Esophagus (tissue), 2 donors: ENCODE data around the gene SFMBT2. TPM values are rescaled to one million over a fixed set of nuclear protein-coding genes. Genes with fewer than 3 reads are reported as not detected.

Experiments
- H3K27ac ChIP-seq, 2 donors: one replicate each; pipeline ENCODE4 v1.5.1; 2013; ENCODE audit warnings: low read depth in 2 of 2, mild to moderate bottlenecking in 2 of 2, inconsistent platforms in 1 of 2, low read length in 1 of 2, moderate library complexity in 1 of 2
- H3K27me3 ChIP-seq, 2 donors: one replicate each; pipeline ENCODE4 v1.6.1; 2013; ENCODE audit warnings: low read length in 2 of 2, control low read depth in 1 of 2, mild to moderate bottlenecking in 1 of 2; ENCODE audit not compliant: insufficient read depth in 2 of 2, control insufficient read depth in 1 of 2
- H3K36me3 ChIP-seq, 2 donors: one replicate each; pipeline ENCODE4 v1.6.1; 2013; ENCODE audit warnings: low read length in 1 of 2; ENCODE audit not compliant: control insufficient read depth in 2 of 2, insufficient read depth in 2 of 2
- H3K4me1 ChIP-seq, 2 donors: one replicate each; pipeline ENCODE4 v1.6.1; 2013; ENCODE audit warnings: low read length in 1 of 2; ENCODE audit not compliant: control insufficient read depth in 2 of 2, insufficient read depth in 2 of 2
- H3K4me3 ChIP-seq, 2 donors: one replicate each; pipeline ENCODE4 v1.5.1; 2013; ENCODE audit warnings: low read length in 2 of 2, mild to moderate bottlenecking in 2 of 2, low read depth in 1 of 2, moderate library complexity in 1 of 2
- H3K9me3 ChIP-seq, 2 donors: one replicate each; pipeline ENCODE4 v1.6.1; 2013; ENCODE audit warnings: mild to moderate bottlenecking in 2 of 2, low read depth in 1 of 2, low read length in 1 of 2, moderate library complexity in 1 of 2; ENCODE audit not compliant: control insufficient read depth in 2 of 2, insufficient read depth in 1 of 2
- WGBS, 2 donors: extraction: QIAGEN DNeasy Blood & Tissue Kit; methylation state at CpG; one replicate each; pipeline ENCODE4 v1.1.7; 2013; 5-methylcytosine and 5-hydroxymethylcytosine counted together
- polyA plus RNA-seq, 2 donors: library from polyadenylated mRNA; stranded (reverse); fragments of 200-250 nt; gene quantifications; one replicate each; pipeline ENCODE4 v1.2.3, GENCODE V29; 2013
- donor health status: healthy with polysubstance abuse.
- donor health status: Bipolar disorder and iron deficiency.

SFMBT2 gene
- polyA plus RNA-seq, 2 donors: 0.45 to 0.55 TPM

- no peak overlapping the region for H3K4me3 ChIP-seq
- H3K27me3 ChIP-seq: no peaks in the 10 kb centered on the region
- peaks cover 0 to 15% of the 10 kb centered on the region in 2 donors for H3K36me3 ChIP-seq
- WGBS, 2 donors: 88 to 96% methylated on average over 24 of the region's 24 CpGs
- H3K9me3 ChIP-seq: peaks cover 0 to 3% of the 10 kb centered on the region in 2 donors
- no peak overlapping the region for H3K27ac ChIP-seq
- H3K4me1 ChIP-seq: no peaks in the 10 kb centered on the region
Measured at GRCh38 chr10:7170626-7171322, 240.1 kb downstream of the SFMBT2 start.

- Histone ChIP-seq H3K4me3 (no peak overlapping the region), H3K27ac (no peak overlapping the region), H3K36me3 (peaks cover 0 to 15% of the 10 kb centered on the region in 2 donors), H3K9me3 (no peaks in the 10 kb centered on the region), H3K4me1 (no peaks in the 10 kb centered on the region), H3K27me3 (no peaks in the 10 kb centered on the region)
- 81 to 86% methylated on average over 13 of the region's 13 CpGs for WGBS, 2 donors
Measured at GRCh38 chr10:7168414-7168813, 242.4 kb downstream of the SFMBT2 start.

GRCh38 chr10:7165500-7166177, 245.2 kb downstream of the SFMBT2 start:
- H3K4me1 ChIP-seq: no peaks in the 10 kb centered on the region
- H3K36me3 ChIP-seq: peaks cover 0 to 3% of the 10 kb centered on the region in 2 donors
- H3K27ac ChIP-seq: no peak overlapping the region
- 76 to 82% methylated on average over 4 of the region's 4 CpGs for WGBS, 2 donors
- no peak overlapping the region for H3K4me3 ChIP-seq
- H3K27me3 ChIP-seq: no peaks in the 10 kb centered on the region
- no peaks in the 10 kb centered on the region for H3K9me3 ChIP-seq

- no peaks in the 10 kb centered on the region for H3K4me1 ChIP-seq
- H3K36me3 ChIP-seq: peaks cover 0 to 2% of the 10 kb centered on the region in 2 donors
- no peaks in the 10 kb centered on the region for H3K9me3 ChIP-seq
- no peak overlapping the region for H3K27ac ChIP-seq
- H3K27me3 ChIP-seq: no peaks in the 10 kb centered on the region
- no peak overlapping the region for H3K4me3 ChIP-seq
- WGBS, 2 donors: 90 to 93% methylated on average over 8 of the region's 8 CpGs
Measured at GRCh38 chr10:7164955-7165354, 245.9 kb downstream of the SFMBT2 start.

GRCh38 chr10:7162331-7162730, 248.5 kb downstream of the SFMBT2 start:
- Histone ChIP-seq H3K4me1 (no peaks in the 10 kb centered on the region), H3K36me3 (peaks cover 0 to 2% of the 10 kb centered on the region in 2 donors), H3K27ac (no peak overlapping the region), H3K27me3 (no peaks in the 10 kb centered on the region), H3K9me3 (no peaks in the 10 kb centered on the region), H3K4me3 (no peak overlapping the region)
- WGBS, 2 donors: 93 to 95% methylated on average over 8 of the region's 8 CpGs

- Histone ChIP-seq H3K4me1 (no peaks in the 10 kb centered on the region), H3K27me3 (no peaks in the 10 kb centered on the region), H3K4me3 (no peak overlapping the region), H3K27ac (no peak overlapping the region), H3K9me3 (no peaks in the 10 kb centered on the region), H3K36me3 (peaks cover 0 to 2% of the 10 kb centered on the region in 2 donors)
- WGBS, 2 donors: 84 to 85% methylated on average over 15 of the region's 15 CpGs
Measured at GRCh38 chr10:7161484-7162250, 249.2 kb downstream of the SFMBT2 start.

- Histone ChIP-seq H3K27ac (no peak overlapping the region), H3K9me3 (no peaks in the 10 kb centered on the region), H3K4me1 (no peaks in the 10 kb centered on the region), H3K36me3 (peaks cover 0 to 2% of the 10 kb centered on the region in 2 donors), H3K27me3 (no peaks in the 10 kb centered on the region), H3K4me3 (no peak overlapping the region)
- WGBS, 2 donors: 60 to 64% methylated on average over 5 of the region's 5 CpGs
Measured at GRCh38 chr10:7159928-7160327, 250.9 kb downstream of the SFMBT2 start.

- Histone ChIP-seq H3K4me3 (no peak overlapping the region), H3K9me3 (no peaks in the 10 kb centered on the region), H3K27ac (no peak overlapping the region), H3K4me1 (no peaks in the 10 kb centered on the region), H3K27me3 (no peaks in the 10 kb centered on the region), H3K36me3 (peaks cover 0 to 2% of the 10 kb centered on the region in 2 donors)
- WGBS, 2 donors: 78 to 85% methylated on average over 5 of the region's 5 CpGs
Measured at GRCh38 chr10:7159517-7159916, 251.3 kb downstream of the SFMBT2 start.

- H3K4me3 ChIP-seq: no peak overlapping the region
- H3K4me1 ChIP-seq: no peaks in the 10 kb centered on the region
- H3K27me3 ChIP-seq: no peaks in the 10 kb centered on the region
- no peaks in the 10 kb centered on the region for H3K9me3 ChIP-seq
- H3K27ac ChIP-seq: no peak overlapping the region
- 62 to 71% methylated on average over 2 of the region's 2 CpGs for WGBS, 2 donors
- H3K36me3 ChIP-seq: peaks cover 0 to 2% of the 10 kb centered on the region in 2 donors
Measured at GRCh38 chr10:7157091-7157490, 253.7 kb downstream of the SFMBT2 start.
